Stimulated activated CD8-positive, alpha-beta memory T cell treated with anti-CD3 and anti-CD28 coated beads, Interleukin-7, amount 100 ng/mL, for 1 hour (primary cell): ENCODE measurements around the gene GET4.

Experiments
- DNase-seq, 2 donors: peaks; one replicate each; pipeline ENCODE4 v3.0.0-alpha.2; 2020; ENCODE audit warnings: low read depth in 2 of 2

GET4 gene

GRCh38 chr7:876077-876971 is at the start of gene GET4:
GET4 (plus strand) TSS chr7:876554; CDS start chr7:876646, 92 bp downstream.
- peak; percentile 89 to 96 for DNase-seq

- no peak for DNase-seq
Measured at GRCh38 chr7:828793-829561, 47.4 kb upstream of the GET4 start.

- DNase-seq: no peak
Measured at GRCh38 chr7:830069-830468, 46.3 kb upstream of the GET4 start.

- no peak for DNase-seq
Measured at GRCh38 chr7:831596-832166, 44.7 kb upstream of the GET4 start.

GRCh38 chr7:832167-832967 is 44.0 kb upstream of the GET4 start, which contains the start of gene SUN1:
SUN1 (plus strand) TSS chr7:832476; CDS start chr7:832525, 49 bp downstream.
- peak; percentile 32 to 41 for DNase-seq

GRCh38 chr7:832968-833424 is 43.4 kb upstream of the GET4 start:
- DNase-seq: no peak

GRCh38 chr7:833601-834258 is 42.6 kb upstream of the GET4 start:
- no peak for DNase-seq

- DNase-seq: no peak
Measured at GRCh38 chr7:834277-834676, 42.1 kb upstream of the GET4 start.

- no peak for DNase-seq
Measured at GRCh38 chr7:835021-835420, 41.3 kb upstream of the GET4 start.

GRCh38 chr7:835485-836401 is 40.6 kb upstream of the GET4 start:
- no peak for DNase-seq

- DNase-seq: no peak
Measured at GRCh38 chr7:836429-836828, 39.9 kb upstream of the GET4 start.

GRCh38 chr7:837001-837400 is 39.4 kb upstream of the GET4 start:
- DNase-seq: no peak

GRCh38 chr7:840001-840600 is 36.3 kb upstream of the GET4 start:
- DNase-seq: no peak

- no peak for DNase-seq
Measured at GRCh38 chr7:841943-842342, 34.4 kb upstream of the GET4 start.

- no peak for DNase-seq
Measured at GRCh38 chr7:842431-843031, 33.8 kb upstream of the GET4 start.

GRCh38 chr7:843230-843629 is 33.1 kb upstream of the GET4 start:
- no peak for DNase-seq

- DNase-seq: no peak
Measured at GRCh38 chr7:844043-844442, 32.3 kb upstream of the GET4 start.

GRCh38 chr7:844514-844913 is 31.8 kb upstream of the GET4 start:
- no peak for DNase-seq

GRCh38 chr7:845091-845490 is 31.3 kb upstream of the GET4 start:
- DNase-seq: no peak
